ENCODE measurements around the gene DYNC1H1. TPM values are rescaled to one million over a fixed set of nuclear protein-coding genes. Genes with fewer than 3 reads are reported as not detected.

DYNC1H1 gene
- total and polyA plus RNA-seq, 2 experiments from 2014 or later: 179 to 635 TPM

DNA sequence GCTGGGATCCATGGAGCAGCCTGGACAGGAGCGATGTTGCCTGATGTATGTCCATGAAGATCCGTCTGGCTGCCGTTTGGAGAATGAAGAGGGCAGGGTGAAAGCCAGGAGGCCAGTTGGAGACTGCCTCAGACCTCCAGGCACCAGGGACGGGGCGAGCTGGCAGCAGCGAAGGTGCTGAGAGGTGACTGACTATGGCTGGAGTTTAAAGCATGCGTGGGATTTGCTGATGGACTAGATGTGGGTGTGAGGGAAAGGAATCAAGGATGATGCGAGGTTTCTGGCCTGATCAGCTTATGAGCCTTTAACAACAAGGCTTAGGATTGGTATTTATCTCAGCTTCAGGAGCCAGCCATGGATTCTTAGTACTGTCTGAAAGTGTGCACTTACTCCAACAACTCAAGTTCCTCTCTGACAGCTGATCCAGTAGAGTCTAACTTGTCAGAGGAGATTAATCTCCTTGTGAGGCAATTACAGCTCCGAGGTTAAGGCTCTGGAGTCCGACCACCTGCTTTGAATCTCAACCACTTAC lies 49.4 kb downstream of the DYNC1H1 start (continued):
- TF ChIP-seq, protein P1, sequence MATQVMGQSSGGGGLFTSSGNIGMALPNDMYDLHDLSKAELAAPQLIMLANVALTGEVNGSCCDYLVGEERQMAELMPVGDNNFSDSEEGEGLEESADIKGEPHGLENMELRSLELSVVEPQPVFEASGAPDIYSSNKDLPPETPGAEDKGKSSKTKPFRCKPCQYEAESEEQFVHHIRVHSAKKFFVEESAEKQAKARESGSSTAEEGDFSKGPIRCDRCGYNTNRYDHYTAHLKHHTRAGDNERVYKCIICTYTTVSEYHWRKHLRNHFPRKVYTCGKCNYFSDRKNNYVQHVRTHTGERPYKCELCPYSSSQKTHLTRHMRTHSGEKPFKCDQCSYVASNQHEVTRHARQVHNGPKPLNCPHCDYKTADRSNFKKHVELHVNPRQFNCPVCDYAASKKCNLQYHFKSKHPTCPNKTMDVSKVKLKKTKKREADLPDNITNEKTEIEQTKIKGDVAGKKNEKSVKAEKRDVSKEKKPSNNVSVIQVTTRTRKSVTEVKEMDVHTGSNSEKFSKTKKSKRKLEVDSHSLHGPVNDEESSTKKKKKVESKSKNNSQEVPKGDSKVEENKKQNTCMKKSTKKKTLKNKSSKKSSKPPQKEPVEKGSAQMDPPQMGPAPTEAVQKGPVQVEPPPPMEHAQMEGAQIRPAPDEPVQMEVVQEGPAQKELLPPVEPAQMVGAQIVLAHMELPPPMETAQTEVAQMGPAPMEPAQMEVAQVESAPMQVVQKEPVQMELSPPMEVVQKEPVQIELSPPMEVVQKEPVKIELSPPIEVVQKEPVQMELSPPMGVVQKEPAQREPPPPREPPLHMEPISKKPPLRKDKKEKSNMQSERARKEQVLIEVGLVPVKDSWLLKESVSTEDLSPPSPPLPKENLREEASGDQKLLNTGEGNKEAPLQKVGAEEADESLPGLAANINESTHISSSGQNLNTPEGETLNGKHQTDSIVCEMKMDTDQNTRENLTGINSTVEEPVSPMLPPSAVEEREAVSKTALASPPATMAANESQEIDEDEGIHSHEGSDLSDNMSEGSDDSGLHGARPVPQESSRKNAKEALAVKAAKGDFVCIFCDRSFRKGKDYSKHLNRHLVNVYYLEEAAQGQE (IDR thresholded peaks at IDR 0.05; ENCODE audit: unreplicated experiment): no peak
- TF ChIP-seq ZNF331 (CRISPR knock-in tag; IDR thresholded peaks at IDR 0.05; ENCODE audit: low read depth): no peak
- TF ChIP-seq EZH2phosphoT487 (IDR thresholded peaks at IDR 0.05; ENCODE audit: unreplicated experiment): no peak
- TF ChIP-seq EZH2 (IDR thresholded peaks at IDR 0.05; ENCODE audit: low read depth, unreplicated experiment): no peak
- no peak for TF ChIP-seq JUNB (IDR thresholded peaks at IDR 0.05; ENCODE audit: unreplicated experiment)
- no peak for TF ChIP-seq ETS1 (IDR thresholded peaks at IDR 0.05)

DNA sequence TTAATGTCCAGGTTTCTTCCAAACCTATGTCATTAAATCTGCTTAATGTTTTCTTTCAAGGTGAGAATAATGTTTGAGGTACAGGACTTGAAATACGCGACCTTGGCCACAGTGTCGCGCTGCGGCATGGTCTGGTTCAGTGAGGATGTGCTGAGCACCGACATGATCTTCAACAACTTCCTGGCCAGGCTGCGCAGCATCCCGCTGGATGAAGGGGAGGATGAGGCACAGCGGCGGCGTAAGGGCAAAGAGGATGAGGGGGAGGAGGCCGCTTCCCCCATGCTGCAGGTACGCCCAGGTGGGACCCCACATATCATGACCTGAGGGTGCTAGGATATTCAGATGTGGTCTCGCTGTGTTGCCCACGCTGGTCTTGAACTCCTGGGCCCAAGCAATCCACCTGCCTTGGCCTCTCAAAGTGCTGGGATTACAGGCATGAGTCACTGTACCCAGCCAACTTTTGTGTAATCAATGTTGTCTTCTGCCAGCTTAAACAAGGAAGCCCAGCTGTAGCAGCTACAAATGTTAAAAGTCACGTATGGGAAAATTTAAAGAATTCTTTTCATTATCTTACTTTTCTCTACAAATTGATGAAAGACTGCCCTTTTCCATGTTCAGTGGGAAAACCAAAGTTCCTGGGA lies 50.8 kb downstream of the DYNC1H1 start:
- Mint-ChIP-seq H3K9me3 (no peaks in the 10 kb centered on the region), H3K4me1 (no peaks in the 10 kb centered on the region), H3K27ac (no peak overlapping the region), H3K4me3 (no peak overlapping the region), H3K36me3 (ENCODE audit: low read depth) (peaks cover 99% of the 10 kb centered on the region), H3K27me3 (ENCODE audit: insufficient read depth, low read depth, poor library complexity) (peaks cover 15% of the 10 kb centered on the region)
- no peak for TF ChIP-seq ZNF462 (CRISPR knock-in tag; IDR thresholded peaks at IDR 0.05)
- TF ChIP-seq, protein P1 (IDR thresholded peaks at IDR 0.05; ENCODE audit: unreplicated experiment): no peak
- Histone ChIP-seq H3K4me3 (no peak overlapping the region), H3K27ac (ENCODE audit: low read depth) (no peak overlapping the region), H3F3A (replicated peaks; ENCODE audit: low read depth) (0 out of 2 replicates have a peak, but pooled peaks cover 5% of the 10 kb centered on the region), H3K9me2 (ENCODE audit: insufficient read depth) (no peaks in the 10 kb centered on the region), H4K20me1 (replicated peaks; ENCODE audit: insufficient read depth) (peaks cover 30% of the 10 kb centered on the region), H3K36me3 (ENCODE audit: insufficient read depth) (peaks cover 86% of the 10 kb centered on the region), H2AFZ (no peak overlapping the region), H3K4me2 (no peak overlapping the region), H3K4me1 (ENCODE audit: insufficient read depth) (no peaks in the 10 kb centered on the region), H3K27me3 (ENCODE audit: insufficient read depth) (no peaks in the 10 kb centered on the region), H3K79me2 (replicated peaks; ENCODE audit: insufficient read depth) (no peaks in the 10 kb centered on the region)
- ATAC-seq: no peak
- DNase-seq (ENCODE audit: low spot score): no peak
